ENCODE data around the gene MAML2. TPM values are rescaled to one million over a fixed set of nuclear protein-coding genes. Genes with fewer than 3 reads are reported as not detected.

Gene MAML2
- total RNA-seq, 5 donors from 2014 or later (not counting 1 experiment from before 2014, with no cell fraction given) = 30.4 to 66.7 (median 35.1) TPM

- peaks cover 51 to 63% (median 62%) of the 10 kb centered on the region in 3 donors for H3K4me1 Mint-ChIP-seq
- CTCF ChIA-PET = interaction anchor here in 1 of 2 donors (1.3 kb wide), 1 partner anchor 100 kb away, joined by 3 read pairs; no protein-coding TSS in a partner anchor
- H3K27me3 ChIP-seq (replicated peaks in 1 of 2; ENCODE audit: control insufficient read depth in 2 of 2, extremely low read depth in 1 of 2, insufficient read depth in 2 of 2, low read length in 1 of 2) = no peaks in the 10 kb centered on the region
- peaks cover 13 to 27% of the 10 kb centered on the region in 2 experiments for H3K4me1 ChIP-seq (ENCODE audit: control insufficient read depth in 1 of 2, extremely low read depth in 1 of 2, insufficient read depth in 2 of 2, low read length in 2 of 2)
- no peak for ATAC-seq (replicated peaks in 1 of 4)
- no peaks in the 10 kb centered on the region for H3K9me3 ChIP-seq
- no peak overlapping the region for H3K4me3 ChIP-seq (ENCODE audit: control insufficient read depth in 1 of 2, extremely low read depth in 1 of 2, low read length in 1 of 2)
- WGBS (ENCODE audit: insufficient coverage) = 100% methylated on average over 3 of the region's 7 CpGs
- peaks cover 15% of the 10 kb centered on the region for H3K36me3 Mint-ChIP-seq
- DNase-seq = no peak
- H3K9me3 Mint-ChIP-seq = no peaks in the 10 kb centered on the region
- H3K27me3 Mint-ChIP-seq = no peaks in the 10 kb centered on the region
- H3K4me3 Mint-ChIP-seq = no peak overlapping the region
- H3K27ac ChIP-seq (ENCODE audit: low read length) = no peak overlapping the region
- no peak overlapping the region for H3K27ac Mint-ChIP-seq
- POLR2A ChIA-PET = no interaction called here
- peaks cover 0 to 2% of the 10 kb centered on the region in 2 donors for H3K36me3 ChIP-seq (ENCODE audit: control insufficient read depth in 2 of 2, extremely low read depth in 1 of 2, insufficient read depth in 1 of 2, low read length in 1 of 2)
Observed at GRCh38 chr11:96154802-96155520, 188.0 kb downstream of the MAML2 start.

GRCh38 chr11:96152623-96153022 is 190.4 kb downstream of the MAML2 start:
- Histone ChIP-seq H3K4me1 (ENCODE audit: control insufficient read depth in 1 of 2, extremely low read depth in 1 of 2, insufficient read depth in 2 of 2, low read length in 2 of 2) (peaks cover 8 to 21% of the 10 kb centered on the region in 2 experiments), H3K36me3 (ENCODE audit: control insufficient read depth in 2 of 2, extremely low read depth in 1 of 2, insufficient read depth in 1 of 2, low read length in 1 of 2) (peaks cover under 1 to 2% of the 10 kb centered on the region in 2 donors), H3K27ac (ENCODE audit: low read length) (no peak overlapping the region), H3K9me3 (no peaks in the 10 kb centered on the region), H3K4me3 (ENCODE audit: control insufficient read depth in 1 of 2, extremely low read depth in 1 of 2, low read length in 1 of 2) (no peak overlapping the region), H3K27me3 (replicated peaks in 1 of 2; ENCODE audit: control insufficient read depth in 2 of 2, extremely low read depth in 1 of 2, insufficient read depth in 2 of 2, low read length in 1 of 2) (no peaks in the 10 kb centered on the region)
- DNase-seq (no peak), ATAC-seq (replicated peaks in 1 of 4) (no peak)
- ChIA-PET CTCF (no interaction called here), POLR2A (no interaction called here)
- Mint-ChIP-seq H3K4me3 (no peak overlapping the region), H3K4me1 (peaks cover 40 to 56% (median 55%) of the 10 kb centered on the region in 3 donors), H3K27me3 (no peaks in the 10 kb centered on the region), H3K27ac (peak overlapping the region in 1 of 2 donors; percentile 52), H3K9me3 (no peaks in the 10 kb centered on the region), H3K36me3 (peaks cover 19% of the 10 kb centered on the region)
- WGBS (ENCODE audit: insufficient coverage) = no CpG with 5 or more reads among the region's 1 CpG

DNA sequence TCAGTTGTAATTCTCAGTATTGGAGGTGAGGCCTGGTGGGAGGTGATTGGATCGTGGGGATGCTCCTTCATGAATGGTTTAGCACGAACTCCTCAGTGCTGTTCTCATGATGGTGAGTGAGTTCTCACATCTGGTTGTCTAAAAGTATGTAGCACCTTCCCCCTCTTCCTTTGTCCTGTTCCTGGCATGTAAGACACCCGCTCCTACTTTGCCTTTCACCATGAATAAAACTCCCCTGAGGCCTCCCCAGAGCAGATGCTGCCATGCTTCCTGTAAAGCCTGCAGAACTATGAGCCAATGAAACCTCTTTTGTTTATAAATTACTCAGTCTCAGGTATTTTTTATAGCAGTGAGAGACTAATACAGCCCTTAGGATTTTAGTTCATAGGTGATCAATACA is 191.5 kb downstream of the MAML2 start:
- CTCF ChIA-PET = interaction anchor here (0.5 to 0.6 kb wide), 3 partner anchors 10 to 241 kb away, joined by 3 to 5 read pairs (median 3); no protein-coding TSS in a partner anchor
- no peak for ATAC-seq (replicated peaks in 1 of 4)

GRCh38 chr11:96150609-96151008 is 192.4 kb downstream of the MAML2 start:
- Mint-ChIP-seq H3K36me3 (peaks cover 24% of the 10 kb centered on the region), H3K27ac (no peak overlapping the region), H3K4me1 (peaks cover 26 to 47% (median 41%) of the 10 kb centered on the region in 3 donors), H3K9me3 (no peaks in the 10 kb centered on the region), H3K4me3 (no peak overlapping the region), H3K27me3 (no peaks in the 10 kb centered on the region)
- H3K4me1 ChIP-seq (ENCODE audit: control insufficient read depth in 1 of 2, extremely low read depth in 1 of 2, insufficient read depth in 2 of 2, low read length in 2 of 2) = peaks cover 0 to 5% of the 10 kb centered on the region in 2 experiments
- ATAC-seq (replicated peaks in 1 of 4) (no peak), DNase-seq (no peak)
- H3K4me3 ChIP-seq (ENCODE audit: control insufficient read depth in 1 of 2, extremely low read depth in 1 of 2, low read length in 1 of 2) = no peak overlapping the region
- no peaks in the 10 kb centered on the region for H3K9me3 ChIP-seq
- CTCF ChIA-PET = no interaction called here
- no peaks in the 10 kb centered on the region for H3K27me3 ChIP-seq (replicated peaks in 1 of 2; ENCODE audit: control insufficient read depth in 2 of 2, extremely low read depth in 1 of 2, insufficient read depth in 2 of 2, low read length in 1 of 2)
- no peak overlapping the region for H3K27ac ChIP-seq (ENCODE audit: low read length)
- POLR2A ChIA-PET = interaction anchor here in 1 of 2 donors (0.5 kb wide), 1 partner anchor 13 kb away, joined by 4 read pairs; no protein-coding TSS in a partner anchor
- H3K36me3 ChIP-seq (ENCODE audit: control insufficient read depth in 2 of 2, extremely low read depth in 1 of 2, insufficient read depth in 1 of 2, low read length in 1 of 2) = peaks cover 2 to 4% of the 10 kb centered on the region in 2 donors
- WGBS (ENCODE audit: insufficient coverage) = 100% methylated on average over 3 of the region's 4 CpGs

More for the DNA sequence above, 191.5 kb downstream of the MAML2 start:
- no CpG with 5 or more reads among the region's 3 CpGs for whole genome bisulfite sequencing (ENCODE audit: insufficient coverage)
- Histone ChIP-seq H3K27me3 (replicated peaks in 1 of 2; ENCODE audit: control insufficient read depth in 2 of 2, extremely low read depth in 1 of 2, insufficient read depth in 2 of 2, low read length in 1 of 2) (no peaks in the 10 kb centered on the region), H3K9me3 (no peaks in the 10 kb centered on the region), H3K27ac (ENCODE audit: low read length) (no peak overlapping the region), H3K36me3 (ENCODE audit: control insufficient read depth in 2 of 2, extremely low read depth in 1 of 2, insufficient read depth in 1 of 2, low read length in 1 of 2) (peaks cover 2 to 4% of the 10 kb centered on the region in 2 donors), H3K4me3 (ENCODE audit: control insufficient read depth in 1 of 2, extremely low read depth in 1 of 2, low read length in 1 of 2) (no peak overlapping the region), H3K4me1 (ENCODE audit: control insufficient read depth in 1 of 2, extremely low read depth in 1 of 2, insufficient read depth in 2 of 2, low read length in 2 of 2) (peaks cover 2 to 13% of the 10 kb centered on the region in 2 experiments)
- no peak overlapping the region for H3K4me3 Mint-ChIP-seq
- H3K4me1 Mint-ChIP-seq = peaks cover 35 to 52% (median 46%) of the 10 kb centered on the region in 3 donors
- H3K27ac Mint-ChIP-seq = no peak overlapping the region
- POLR2A ChIA-PET = interaction anchor here in 1 of 2 donors (0.6 kb wide), 1 partner anchor 147 kb away, joined by 3 read pairs; no protein-coding TSS in a partner anchor
- H3K36me3 Mint-ChIP-seq = peaks cover 19% of the 10 kb centered on the region
- DNase-seq = no peak
- H3K9me3 Mint-ChIP-seq = no peaks in the 10 kb centered on the region
- H3K27me3 Mint-ChIP-seq = no peaks in the 10 kb centered on the region

DNA sequence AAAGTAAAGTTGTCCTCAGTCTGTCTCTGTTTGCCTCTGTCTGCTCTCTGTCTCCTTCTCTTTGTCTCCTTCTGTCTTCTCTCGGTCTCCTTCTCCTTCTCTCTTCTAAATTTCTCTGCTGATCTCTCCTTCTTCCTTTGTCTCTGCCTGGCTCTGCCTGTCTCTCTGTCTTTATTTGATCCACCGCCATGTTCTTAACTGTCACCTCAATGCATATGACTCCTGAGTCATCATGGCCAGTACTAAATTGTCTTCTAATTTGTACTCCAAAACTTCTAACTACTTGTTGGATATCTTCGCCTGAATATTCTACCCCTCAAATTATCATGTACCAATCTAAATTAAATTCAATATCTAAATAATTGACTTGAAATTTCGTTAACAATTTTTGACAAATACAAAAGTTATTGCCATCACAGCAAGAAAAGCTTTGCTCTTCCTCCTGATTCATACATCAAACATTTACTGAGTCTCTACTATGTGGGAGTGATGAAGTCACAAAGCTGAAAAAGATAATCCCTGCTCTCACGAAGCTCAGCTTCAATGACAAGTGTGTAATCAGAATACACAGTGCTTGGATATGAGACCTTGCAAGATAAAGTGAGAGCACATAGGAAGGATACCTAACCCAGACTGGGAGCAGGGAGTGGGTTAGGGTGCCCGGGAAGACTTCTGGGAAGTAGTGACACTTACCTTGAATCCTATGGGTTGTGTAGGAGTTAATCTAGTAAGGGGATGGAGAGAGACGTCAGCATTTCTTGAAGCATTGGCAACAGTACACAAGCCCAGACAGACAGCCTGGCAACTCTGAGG is 193.0 kb downstream of the MAML2 start:
- Histone ChIP-seq H3K4me3 (ENCODE audit: control insufficient read depth in 1 of 2, extremely low read depth in 1 of 2, low read length in 1 of 2) (no peak overlapping the region), H3K9me3 (no peaks in the 10 kb centered on the region), H3K4me1 (ENCODE audit: control insufficient read depth in 1 of 2, extremely low read depth in 1 of 2, insufficient read depth in 2 of 2, low read length in 2 of 2) (peaks cover 0 to 3% of the 10 kb centered on the region in 2 experiments), H3K36me3 (ENCODE audit: control insufficient read depth in 2 of 2, extremely low read depth in 1 of 2, insufficient read depth in 1 of 2, low read length in 1 of 2) (peaks cover 2 to 4% of the 10 kb centered on the region in 2 donors), H3K27ac (ENCODE audit: low read length) (no peak overlapping the region), H3K27me3 (replicated peaks in 1 of 2; ENCODE audit: control insufficient read depth in 2 of 2, extremely low read depth in 1 of 2, insufficient read depth in 2 of 2, low read length in 1 of 2) (no peaks in the 10 kb centered on the region)
- H3K27me3 Mint-ChIP-seq = no peaks in the 10 kb centered on the region
- ChIA-PET CTCF (no interaction called here), POLR2A (interaction anchor here in 1 of 2 donors (0.6 kb wide), 1 partner anchor 130 kb away, joined by 5 read pairs; no protein-coding TSS in a partner anchor)
- no peak overlapping the region for H3K4me3 Mint-ChIP-seq
- 87% methylated on average over 3 of the region's 7 CpGs for WGBS (ENCODE audit: insufficient coverage)
- no peaks in the 10 kb centered on the region for H3K9me3 Mint-ChIP-seq
- no peak overlapping the region for H3K27ac Mint-ChIP-seq
- peaks cover 26% of the 10 kb centered on the region for H3K36me3 Mint-ChIP-seq
- H3K4me1 Mint-ChIP-seq = peaks cover 28 to 50% (median 42%) of the 10 kb centered on the region in 3 donors
- ATAC-seq (replicated peaks in 1 of 4) = peak in 1 of 4 experiments; percentile 29
- no peak for DNase-seq

GRCh38 chr11:96147906-96148486 is 195.0 kb downstream of the MAML2 start:
- ChIA-PET CTCF (no interaction called here), POLR2A (interaction anchor here in 1 of 2 donors (0.7 kb wide), 1 partner anchor 44 kb away, joined by 5 read pairs; no protein-coding TSS in a partner anchor)
- Mint-ChIP-seq H3K9me3 (no peaks in the 10 kb centered on the region), H3K4me1 (peaks cover 32 to 58% (median 47%) of the 10 kb centered on the region in 3 donors), H3K4me3 (no peak overlapping the region), H3K27ac (peak overlapping the region in 1 of 2 donors; percentile 0), H3K36me3 (peaks cover 24% of the 10 kb centered on the region), H3K27me3 (no peaks in the 10 kb centered on the region)
- DNase-seq (no peak), ATAC-seq (replicated peaks in 1 of 4) (no peak)
- H3K4me3 ChIP-seq (ENCODE audit: control insufficient read depth in 1 of 2, extremely low read depth in 1 of 2, low read length in 1 of 2) = no peak overlapping the region
- H3K27me3 ChIP-seq (replicated peaks in 1 of 2; ENCODE audit: control insufficient read depth in 2 of 2, extremely low read depth in 1 of 2, insufficient read depth in 2 of 2, low read length in 1 of 2) = no peaks in the 10 kb centered on the region
- 100% methylated on average over 4 of the region's 6 CpGs for WGBS (ENCODE audit: insufficient coverage)
- no peaks in the 10 kb centered on the region for H3K4me1 ChIP-seq (ENCODE audit: control insufficient read depth in 1 of 2, extremely low read depth in 1 of 2, insufficient read depth in 2 of 2, low read length in 2 of 2)
- peaks cover 0 to 4% of the 10 kb centered on the region in 2 donors for H3K36me3 ChIP-seq (ENCODE audit: control insufficient read depth in 2 of 2, extremely low read depth in 1 of 2, insufficient read depth in 1 of 2, low read length in 1 of 2)
- no peak overlapping the region for H3K27ac ChIP-seq (ENCODE audit: low read length)
- H3K9me3 ChIP-seq = no peaks in the 10 kb centered on the region
